Progenitor cell of endocrine pancreas (in vitro differentiated cells): Measurements from ENCODE around the gene MICU2. TPM values are rescaled to one million over a fixed set of nuclear protein-coding genes. Genes with fewer than 3 reads are reported as not detected.
A peak's percentile ranks its signal among the peaks of the same experiment; 100 is the strongest.
"Not testable (repeated sequence)": the region's sequence is repeated elsewhere in the genome, so short reads cannot be mapped to it uniquely, and the experiment has no call there.

Experiments
- DNase-seq: peaks from one replicate; pipeline ENCODE4 v3.0.0; 2021; ENCODE audit warnings: low spot score; ENCODE audit not compliant: unreplicated experiment
- H3K27ac Mint-ChIP-seq: 2 replicates; pipeline ENCODE4 v1.8.0; 2021; ENCODE audit warnings: mild to moderate bottlenecking, moderate library complexity, mixed read lengths
- H3K27me3 Mint-ChIP-seq: 2 replicates; pipeline ENCODE4 v1.8.0; 2021; ENCODE audit warnings: mixed read lengths
- H3K36me3 Mint-ChIP-seq: 2 replicates; pipeline ENCODE4 v1.8.0; 2022; ENCODE audit warnings: mixed read lengths; ENCODE audit not compliant: insufficient read depth
- H3K4me1 Mint-ChIP-seq: 2 replicates; pipeline ENCODE4 v1.8.0; 2021; ENCODE audit warnings: low read depth, mixed read lengths
- H3K4me3 Mint-ChIP-seq: 2 replicates; pipeline ENCODE4 v1.8.0; 2021; ENCODE audit warnings: low read depth, mild to moderate bottlenecking, moderate library complexity, mixed read lengths
- H3K9me3 Mint-ChIP-seq: 2 replicates; pipeline ENCODE4 v1.8.0; 2021; ENCODE audit warnings: low read depth, mixed read lengths
- total RNA-seq: library from RNA; stranded (reverse); gene quantifications from 2 replicates; pipeline ENCODE4 v1.2.1, GENCODE V29; 2021
- TF ChIP-seq, protein P1 (sequence below): fragments of 200-600 bp; sonication (generic); IDR thresholded peaks from one replicate; pipeline ENCODE4 v1.5.0; 2021; ENCODE audit warnings: antibody characterized with exemption, mild to moderate bottlenecking; ENCODE audit not compliant: unreplicated experiment

Gene MICU2
- total RNA-seq, 1 donor from 2014 or later: 45.3 TPM

GRCh38 chr13:21595546-21595822 lies 8.5 kb downstream of the MICU2 start:
- Mint-ChIP-seq H3K36me3 (peaks cover 45% of the 10 kb centered on the region), H3K9me3 (peaks cover 37% of the 10 kb centered on the region), H3K4me3 (no peak overlapping the region), H3K27me3 (no peaks in the 10 kb centered on the region), H3K27ac (no peak overlapping the region), H3K4me1 (no peaks in the 10 kb centered on the region)
- DNase-seq: no peak
- TF ChIP-seq, protein P1, sequence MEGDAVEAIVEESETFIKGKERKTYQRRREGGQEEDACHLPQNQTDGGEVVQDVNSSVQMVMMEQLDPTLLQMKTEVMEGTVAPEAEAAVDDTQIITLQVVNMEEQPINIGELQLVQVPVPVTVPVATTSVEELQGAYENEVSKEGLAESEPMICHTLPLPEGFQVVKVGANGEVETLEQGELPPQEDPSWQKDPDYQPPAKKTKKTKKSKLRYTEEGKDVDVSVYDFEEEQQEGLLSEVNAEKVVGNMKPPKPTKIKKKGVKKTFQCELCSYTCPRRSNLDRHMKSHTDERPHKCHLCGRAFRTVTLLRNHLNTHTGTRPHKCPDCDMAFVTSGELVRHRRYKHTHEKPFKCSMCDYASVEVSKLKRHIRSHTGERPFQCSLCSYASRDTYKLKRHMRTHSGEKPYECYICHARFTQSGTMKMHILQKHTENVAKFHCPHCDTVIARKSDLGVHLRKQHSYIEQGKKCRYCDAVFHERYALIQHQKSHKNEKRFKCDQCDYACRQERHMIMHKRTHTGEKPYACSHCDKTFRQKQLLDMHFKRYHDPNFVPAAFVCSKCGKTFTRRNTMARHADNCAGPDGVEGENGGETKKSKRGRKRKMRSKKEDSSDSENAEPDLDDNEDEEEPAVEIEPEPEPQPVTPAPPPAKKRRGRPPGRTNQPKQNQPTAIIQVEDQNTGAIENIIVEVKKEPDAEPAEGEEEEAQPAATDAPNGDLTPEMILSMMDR: no peak

DNA sequence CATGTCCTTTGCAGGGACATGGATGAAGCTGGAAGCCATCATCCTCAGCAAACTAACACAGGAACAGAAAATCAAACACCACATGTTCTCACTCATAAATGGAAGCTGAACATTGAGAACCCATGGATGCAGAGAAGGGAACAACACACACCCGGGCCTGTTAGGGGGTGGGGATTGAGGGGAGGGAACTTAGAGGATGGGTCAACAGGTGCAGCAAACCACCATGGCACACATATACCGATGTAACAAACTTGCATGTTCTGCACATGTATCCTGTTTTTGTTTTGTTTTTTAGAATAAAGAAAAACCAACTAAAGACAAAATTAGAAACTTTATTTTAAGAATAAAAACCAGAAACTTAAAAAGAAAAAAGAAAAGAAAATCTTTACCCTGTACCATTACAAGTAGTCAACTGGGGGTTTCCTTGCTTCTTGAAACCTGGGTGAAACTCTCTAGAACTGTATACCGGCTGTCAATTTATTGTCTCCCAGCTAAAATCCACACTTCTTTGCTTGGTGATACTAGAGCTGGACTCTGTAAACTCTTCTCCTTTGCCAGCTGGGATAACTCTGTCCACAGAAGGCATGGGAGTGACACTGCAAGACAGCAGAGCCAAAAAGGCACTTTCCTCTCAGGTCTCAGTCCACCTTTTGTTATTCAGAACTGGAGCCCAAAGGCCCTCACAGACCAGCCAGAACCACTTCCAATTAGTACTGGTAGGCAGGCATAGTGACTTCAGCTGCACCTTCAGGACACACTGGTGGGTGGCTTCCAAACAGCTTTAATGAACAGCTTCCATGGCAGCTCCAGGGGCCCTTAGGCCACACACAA lies 9.0 kb downstream of the MICU2 start:
- DNase-seq: no peak
- H3K4me3 Mint-ChIP-seq: no peak overlapping the region
- H3K27me3 Mint-ChIP-seq: no peaks in the 10 kb centered on the region
- peaks cover 39% of the 10 kb centered on the region for H3K9me3 Mint-ChIP-seq
- H3K27ac Mint-ChIP-seq: peak overlapping the region; percentile 56
- no peaks in the 10 kb centered on the region for H3K4me1 Mint-ChIP-seq
- TF ChIP-seq, protein P1: no peak
- peaks cover 43% of the 10 kb centered on the region for H3K36me3 Mint-ChIP-seq

- not testable (repeated sequence) for DNase-seq, H3K4me1 Mint-ChIP-seq, H3K27me3 Mint-ChIP-seq, H3K27ac Mint-ChIP-seq, H3K4me3 Mint-ChIP-seq
- peaks cover 45% of the 10 kb centered on the region for H3K36me3 Mint-ChIP-seq
- H3K9me3 Mint-ChIP-seq: peaks cover 45% of the 10 kb centered on the region
Observed at GRCh38 chr13:21590665-21591456, 13.1 kb downstream of the MICU2 start.

DNA sequence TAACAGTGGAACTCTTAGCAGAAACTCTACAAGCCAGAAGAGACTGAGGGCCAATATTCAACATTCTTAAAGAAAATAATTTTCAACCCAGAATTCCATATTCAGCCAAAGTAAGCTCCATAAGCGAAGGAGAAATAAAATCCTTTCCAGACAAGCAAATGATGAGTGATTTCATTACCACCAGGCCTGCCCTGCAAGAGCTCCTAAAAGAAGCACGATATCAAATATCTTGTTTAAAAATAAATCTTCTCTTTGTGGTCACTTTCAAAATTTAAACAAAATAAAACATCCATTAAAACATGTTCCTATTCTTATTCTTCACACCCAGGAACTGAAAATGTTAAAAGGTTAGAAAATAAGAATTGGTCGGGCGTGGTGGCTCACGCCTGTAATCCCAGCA lies 13.7 kb downstream of the MICU2 start:
- Mint-ChIP-seq H3K4me3 (no peak overlapping the region), H3K27me3 (no peaks in the 10 kb centered on the region), H3K9me3 (peaks cover 45% of the 10 kb centered on the region), H3K4me1 (peaks cover 2% of the 10 kb centered on the region), H3K27ac (no peak overlapping the region), H3K36me3 (peaks cover 43% of the 10 kb centered on the region)
- DNase-seq: no peak
- TF ChIP-seq, protein P1: no peak

GRCh38 chr13:21589510-21589909 lies 14.5 kb downstream of the MICU2 start:
- not testable (repeated sequence) for H3K4me3 Mint-ChIP-seq, H3K27ac Mint-ChIP-seq, H3K4me1 Mint-ChIP-seq, H3K27me3 Mint-ChIP-seq, DNase-seq
- peaks cover 45% of the 10 kb centered on the region for H3K9me3 Mint-ChIP-seq
- peaks cover 42% of the 10 kb centered on the region for H3K36me3 Mint-ChIP-seq

- not testable (repeated sequence) for H3K27ac Mint-ChIP-seq, H3K4me1 Mint-ChIP-seq, H3K27me3 Mint-ChIP-seq, H3K4me3 Mint-ChIP-seq, DNase-seq
- Mint-ChIP-seq H3K36me3 (peaks cover 36% of the 10 kb centered on the region), H3K9me3 (peaks cover 35% of the 10 kb centered on the region)
Observed at GRCh38 chr13:21588411-21588810, 15.6 kb downstream of the MICU2 start.
